ENCODE data around the gene FKBP10.

GRCh38 chr17:41811549-41812380, 1.0 kb upstream of the FKBP10 start, which contains the start of gene P3H4:
- TF ChIP-seq, protein P1, sequence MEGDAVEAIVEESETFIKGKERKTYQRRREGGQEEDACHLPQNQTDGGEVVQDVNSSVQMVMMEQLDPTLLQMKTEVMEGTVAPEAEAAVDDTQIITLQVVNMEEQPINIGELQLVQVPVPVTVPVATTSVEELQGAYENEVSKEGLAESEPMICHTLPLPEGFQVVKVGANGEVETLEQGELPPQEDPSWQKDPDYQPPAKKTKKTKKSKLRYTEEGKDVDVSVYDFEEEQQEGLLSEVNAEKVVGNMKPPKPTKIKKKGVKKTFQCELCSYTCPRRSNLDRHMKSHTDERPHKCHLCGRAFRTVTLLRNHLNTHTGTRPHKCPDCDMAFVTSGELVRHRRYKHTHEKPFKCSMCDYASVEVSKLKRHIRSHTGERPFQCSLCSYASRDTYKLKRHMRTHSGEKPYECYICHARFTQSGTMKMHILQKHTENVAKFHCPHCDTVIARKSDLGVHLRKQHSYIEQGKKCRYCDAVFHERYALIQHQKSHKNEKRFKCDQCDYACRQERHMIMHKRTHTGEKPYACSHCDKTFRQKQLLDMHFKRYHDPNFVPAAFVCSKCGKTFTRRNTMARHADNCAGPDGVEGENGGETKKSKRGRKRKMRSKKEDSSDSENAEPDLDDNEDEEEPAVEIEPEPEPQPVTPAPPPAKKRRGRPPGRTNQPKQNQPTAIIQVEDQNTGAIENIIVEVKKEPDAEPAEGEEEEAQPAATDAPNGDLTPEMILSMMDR (IDR thresholded peaks at IDR 0.05) = peak; percentile 42 to 89 (median 72)
- TF ChIP-seq POLR2A (IDR thresholded peaks at IDR 0.05) = peak in 1 of 2 donors; percentile 53

All from heart left ventricle (tissue), 13 donors.